Measurements from ENCODE around the gene FAM9C.

DNA sequence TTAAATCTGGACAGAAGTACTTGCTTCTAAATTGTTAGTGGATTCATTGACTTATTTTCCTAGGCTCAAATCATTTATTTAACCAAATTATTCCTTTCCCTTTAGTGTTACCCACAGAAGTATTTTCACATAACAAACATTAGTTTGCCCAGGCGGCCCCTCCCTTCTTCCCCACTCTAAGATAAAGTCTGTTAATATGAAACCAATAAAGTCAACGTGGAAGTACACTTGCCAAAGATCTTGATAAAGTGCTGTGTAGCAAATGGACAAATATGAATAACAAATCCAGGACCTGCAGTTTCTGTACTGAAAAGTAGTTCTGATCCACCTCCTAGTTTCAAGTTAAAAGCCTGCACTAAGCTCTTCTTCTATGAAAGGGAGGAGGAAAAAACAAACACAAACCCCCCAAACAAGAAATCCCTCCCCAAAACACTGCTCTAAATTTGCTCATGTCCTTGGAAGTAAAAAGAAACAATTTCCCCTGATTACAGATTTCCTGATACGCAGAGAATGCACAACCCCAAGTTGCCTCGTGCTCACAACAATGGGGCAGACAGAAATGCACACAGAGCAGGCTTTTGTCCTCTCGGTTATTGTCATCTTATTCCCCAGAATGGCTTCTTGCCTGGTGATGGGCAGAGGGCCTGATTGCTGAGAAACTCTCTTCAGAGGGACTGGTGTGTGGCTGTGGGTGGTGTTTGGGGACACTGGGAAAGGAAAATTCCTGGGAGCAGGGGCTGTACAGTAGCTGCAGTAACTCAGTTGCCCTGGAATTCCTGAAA lies 46.3 kb downstream of the FAM9C start:
- TF ChIP-seq, protein P1, sequence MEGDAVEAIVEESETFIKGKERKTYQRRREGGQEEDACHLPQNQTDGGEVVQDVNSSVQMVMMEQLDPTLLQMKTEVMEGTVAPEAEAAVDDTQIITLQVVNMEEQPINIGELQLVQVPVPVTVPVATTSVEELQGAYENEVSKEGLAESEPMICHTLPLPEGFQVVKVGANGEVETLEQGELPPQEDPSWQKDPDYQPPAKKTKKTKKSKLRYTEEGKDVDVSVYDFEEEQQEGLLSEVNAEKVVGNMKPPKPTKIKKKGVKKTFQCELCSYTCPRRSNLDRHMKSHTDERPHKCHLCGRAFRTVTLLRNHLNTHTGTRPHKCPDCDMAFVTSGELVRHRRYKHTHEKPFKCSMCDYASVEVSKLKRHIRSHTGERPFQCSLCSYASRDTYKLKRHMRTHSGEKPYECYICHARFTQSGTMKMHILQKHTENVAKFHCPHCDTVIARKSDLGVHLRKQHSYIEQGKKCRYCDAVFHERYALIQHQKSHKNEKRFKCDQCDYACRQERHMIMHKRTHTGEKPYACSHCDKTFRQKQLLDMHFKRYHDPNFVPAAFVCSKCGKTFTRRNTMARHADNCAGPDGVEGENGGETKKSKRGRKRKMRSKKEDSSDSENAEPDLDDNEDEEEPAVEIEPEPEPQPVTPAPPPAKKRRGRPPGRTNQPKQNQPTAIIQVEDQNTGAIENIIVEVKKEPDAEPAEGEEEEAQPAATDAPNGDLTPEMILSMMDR (IDR thresholded peaks at IDR 0.05), result no peak
- no peak for TF ChIP-seq POLR2A (IDR thresholded peaks at IDR 0.05)

All from Peyer's patch (tissue), 4 donors.